Keratinocyte (primary cell): Measurements from ENCODE around the gene COTL1. TPM values are rescaled to one million over a fixed set of nuclear protein-coding genes. Genes with fewer than 3 reads are reported as not detected.

ENCODE experiments used
- DNase-seq: peaks from one replicate; pipeline ENCODE4 v3.0.0-alpha.2; 2011; ENCODE audit warnings: low read depth, missing footprints, low spot score
- FAIRE-seq: peaks from 2 replicates; lab custom pipeline; 2011; peaks lifted over from hg19 to GRCh38; lab: Jason Lieb, UNC
- H2AFZ ChIP-seq: 2 replicates; pipeline ENCODE4 v1.6.0; 2012; ENCODE audit warnings: low read length, control low read depth, inconsistent platforms; ENCODE audit not compliant: control insufficient read depth
- H3K27ac ChIP-seq: 2 replicates; pipeline ENCODE4 v1.5.1; 2011; ENCODE audit warnings: low read length; ENCODE audit not compliant: control insufficient read depth, insufficient read depth
- H3K27me3 ChIP-seq: 3 replicates; pipeline ENCODE4 v1.6.0; 2011; ENCODE audit warnings: low read length; ENCODE audit not compliant: control insufficient read depth, insufficient read depth; ENCODE audit errors: extremely low read depth
- H3K36me3 ChIP-seq, 2 experiments: 2 replicates in 1 of 2; 3 replicates in 1 of 2; pipeline ENCODE4 v1.5.1; 2011; ENCODE audit warnings: low read length in 2 of 2, mild to moderate bottlenecking in 1 of 2; ENCODE audit not compliant: control insufficient read depth in 2 of 2, insufficient read depth in 2 of 2; ENCODE audit errors: extremely low read depth in 1 of 2
- H3K4me1 ChIP-seq: 3 replicates; pipeline ENCODE4 v1.5.1; 2011; ENCODE audit warnings: low read length; ENCODE audit not compliant: control insufficient read depth, insufficient read depth; ENCODE audit errors: extremely low read depth
- H3K4me2 ChIP-seq: 3 replicates; pipeline ENCODE4 v1.6.0; 2011; ENCODE audit warnings: low read depth, low read length; ENCODE audit not compliant: control insufficient read depth, insufficient read depth; ENCODE audit errors: extremely low read depth
- H3K4me3 ChIP-seq, 3 experiments: fragments of 200-600 bp in 1 of 3; sonication (generic) in 1 of 3; 2 replicates in 2 of 3; 3 replicates in 1 of 3; pipeline ENCODE4 v1.5.1; 2011 to 2016; ENCODE audit warnings: low read length in 3 of 3, mild to moderate bottlenecking in 3 of 3, control low read depth in 2 of 3, inconsistent platforms in 1 of 3, low read depth in 1 of 3, mixed read lengths in 1 of 3, mixed run types in 1 of 3, moderate library complexity in 1 of 3; ENCODE audit not compliant: control insufficient read depth in 2 of 3, insufficient read depth in 2 of 3; ENCODE audit errors: extremely low read depth in 1 of 3
- H3K79me2 ChIP-seq: 2 replicates; pipeline ENCODE4 v1.6.0; 2012; ENCODE audit warnings: low read length; ENCODE audit not compliant: control insufficient read depth, insufficient read depth
- H3K9ac ChIP-seq: 3 replicates; pipeline ENCODE4 v1.6.0; 2011; ENCODE audit warnings: low read length; ENCODE audit not compliant: control insufficient read depth, insufficient read depth; ENCODE audit errors: extremely low read depth
- H3K9me1 ChIP-seq: 3 replicates; pipeline ENCODE4 v1.6.0; 2011; ENCODE audit warnings: low read length; ENCODE audit not compliant: control insufficient read depth, insufficient read depth; ENCODE audit errors: extremely low read depth
- H3K9me3 ChIP-seq: 2 replicates; pipeline ENCODE4 v1.5.1; 2012; ENCODE audit warnings: low read depth, low read length; ENCODE audit not compliant: control insufficient read depth
- H4K20me1 ChIP-seq: 3 replicates; pipeline ENCODE4 v1.6.0; 2011; ENCODE audit warnings: low read length; ENCODE audit not compliant: control insufficient read depth, insufficient read depth; ENCODE audit errors: extremely low read depth
- CTCF ChIP-seq, 3 experiments: IDR thresholded peaks in 1 of 3; conservative IDR thresholded peaks in 1 of 3; optimal IDR thresholded peaks in 1 of 3; 2 replicates in 2 of 3; 3 replicates in 1 of 3; pipeline versions ENCODE3 to v1.5.1; 2011; ENCODE audit warnings: low read length in 3 of 3, mild to moderate bottlenecking in 3 of 3, moderate library complexity in 2 of 3, control low read depth in 1 of 3, inconsistent platforms in 1 of 3; ENCODE audit not compliant: insufficient read depth in 2 of 3; ENCODE audit errors: extremely low read depth in 1 of 3
- EZH2 ChIP-seq: IDR thresholded peaks from one replicate; pipeline ENCODE4 v1.6.1; 2012; ENCODE audit warnings: inconsistent platforms, mild to moderate bottlenecking, low read length, moderate library complexity
- dilution Hi-C: fragments of 300-500 bp; cut with MboI; formaldehyde crosslinking; loops from one replicate; pipeline ENCODE4 v1.7.0; 2020; ENCODE audit warnings: low sequenced_read_pairs; ENCODE audit not compliant: extremely low pct_ligation_motif_present
- polyA plus RNA-seq, 5 experiments: library from polyadenylated mRNA; depleted of rRNA in 3 of 5; stranded (reverse) in 3 of 5; stranded (forward) in 1 of 5; unstranded in 1 of 5; fragments of >200 nt; gene quantifications; 1 replicate in 1 of 5; 2 replicates in 3 of 5; 3 replicates in 1 of 5; pipeline versions ENCODE4 v1.2.1 to v1.2.3, GENCODE V29; 2011 to 2012; ENCODE audit warnings: missing spikeins in 2 of 5, low read depth in 1 of 5, low replicate concordance in 1 of 5

COTL1 gene
- polyA plus RNA-seq, 1 donor (not counting 4 experiments of a cell fraction or from before 2014, with no cell fraction given), result 116 TPM

GRCh38 chr16:84589975-84590719, 27.7 kb downstream of the COTL1 start:
- Histone ChIP-seq H3K9me3 (no peaks in the 10 kb centered on the region), H4K20me1 (peaks cover 31% of the 10 kb centered on the region), H3K27me3 (no peaks in the 10 kb centered on the region), H3K4me2 (no peak overlapping the region), H3K9ac (no peak overlapping the region), H3K4me3 (no peak overlapping the region), H2AFZ (no peak overlapping the region), H3K27ac (no peak overlapping the region), H3K79me2 (peaks cover 71% of the 10 kb centered on the region), H3K36me3 (peaks cover 25 to 36% of the 10 kb centered on the region in 2 experiments), H3K9me1 (no peaks in the 10 kb centered on the region), H3K4me1 (no peaks in the 10 kb centered on the region)
- dilution Hi-C loops, result no loop called here
- FAIRE-seq (no peak), DNase-seq (no peak)
- TF ChIP-seq EZH2 (no peak), CTCF (optimal IDR thresholded peaks at IDR 0.05 in 1 of 3, IDR thresholded peaks at IDR 0.05 in 1 of 3, conservative IDR thresholded peaks at IDR 0.05 in 1 of 3; ENCODE audit: extremely low read depth in 1 of 3, insufficient read depth in 2 of 3, low read length in 3 of 3) (no peak)

- Histone ChIP-seq H3K27me3 (no peaks in the 10 kb centered on the region), H3K36me3 (peaks cover 22 to 34% of the 10 kb centered on the region in 2 experiments), H3K4me1 (no peaks in the 10 kb centered on the region), H3K9ac (no peak overlapping the region), H3K9me1 (no peaks in the 10 kb centered on the region), H3K4me3 (no peak overlapping the region), H3K9me3 (no peaks in the 10 kb centered on the region), H3K4me2 (no peak overlapping the region), H3K79me2 (peaks cover 69% of the 10 kb centered on the region), H3K27ac (no peak overlapping the region), H2AFZ (no peak overlapping the region), H4K20me1 (peaks cover 29% of the 10 kb centered on the region)
- TF ChIP-seq CTCF (optimal IDR thresholded peaks at IDR 0.05 in 1 of 3, IDR thresholded peaks at IDR 0.05 in 1 of 3, conservative IDR thresholded peaks at IDR 0.05 in 1 of 3; ENCODE audit: extremely low read depth in 1 of 3, insufficient read depth in 2 of 3, low read length in 3 of 3) (no peak), EZH2 (no peak)
- no peak for FAIRE-seq
- no peak for DNase-seq
- dilution Hi-C loops, result no loop called here
Observed at GRCh38 chr16:84588991-84589390, 28.9 kb downstream of the COTL1 start.
